AG08396 (cell line): ENCODE results near the gene TMEM271.

Source experiments
- DNase-seq: peaks from one replicate; pipeline ENCODE4 v3.0.0; 2012; ENCODE audit warnings: low spot score, mixed read lengths

The TMEM271 gene

GRCh38 chr4:534101-534575 lies 42.0 kb downstream of the TMEM271 start:
- no peak for DNase-seq

- no peak for DNase-seq
Measured at GRCh38 chr4:533318-534100, 42.6 kb downstream of the TMEM271 start.

GRCh38 chr4:532588-533317 lies 43.3 kb downstream of the TMEM271 start:
- peak; percentile 49 for DNase-seq

- no peak for DNase-seq
Measured at GRCh38 chr4:531721-532565, 44.2 kb downstream of the TMEM271 start.

- DNase-seq, result no peak
Measured at GRCh38 chr4:531076-531475, 45.0 kb downstream of the TMEM271 start.

GRCh38 chr4:530017-530781 lies 45.9 kb downstream of the TMEM271 start:
- no peak for DNase-seq

- no peak for DNase-seq
Measured at GRCh38 chr4:529563-529962, 46.5 kb downstream of the TMEM271 start.

GRCh38 chr4:528835-529234 lies 47.3 kb downstream of the TMEM271 start:
- no peak for DNase-seq

GRCh38 chr4:528296-528695 lies 47.8 kb downstream of the TMEM271 start:
- DNase-seq, result no peak

GRCh38 chr4:526971-527460 lies 49.1 kb downstream of the TMEM271 start:
- no peak for DNase-seq

- no peak for DNase-seq
Measured at GRCh38 chr4:526189-526909, 49.7 kb downstream of the TMEM271 start.

GRCh38 chr4:525660-526059 lies 50.4 kb downstream of the TMEM271 start:
- DNase-seq, result no peak

GRCh38 chr4:524196-524595 lies 51.9 kb downstream of the TMEM271 start:
- DNase-seq, result no peak
